Esophagus squamous epithelium (tissue), 5 donors: ENCODE results near the gene LPAR1. TPM values are rescaled to one million over a fixed set of nuclear protein-coding genes. Genes with fewer than 3 reads are reported as not detected.
"Not testable (repeated sequence)": the region's sequence is repeated elsewhere in the genome, so short reads cannot be mapped to it uniquely, and the experiment has no call there.

Experiments used
- DNase-seq: peaks from one replicate; lab custom pipeline; 2025; lab: John Stamatoyannopoulos, UW
- H3K27ac ChIP-seq, 4 donors: fragments of 200-600 bp; sonication (generic); one replicate each; pipeline ENCODE4 v1.5.1; 2016 to 2019; ENCODE audit warnings: mild to moderate bottlenecking in 1 of 4
- H3K27me3 ChIP-seq, 4 donors: fragments of 200-600 bp; sonication (generic); 1 replicate in 3 of 4; 2 replicates in 1 of 4; pipeline versions ENCODE4 v1.5.1 to v1.6.0; 2017 to 2021; ENCODE audit warnings: antibody characterized with exemption in 1 of 4
- H3K36me3 ChIP-seq, 3 donors: fragments of 200-600 bp; sonication (generic); one replicate each; pipeline ENCODE4 v1.5.1; 2016 to 2019
- H3K4me1 ChIP-seq, 3 donors: fragments of 200-600 bp; sonication (generic); one replicate each; pipeline ENCODE4 v1.5.1; 2017 to 2019
- H3K4me3 ChIP-seq, 4 donors: fragments of 200-600 bp; sonication (generic); 1 replicate in 3 of 4; 2 replicates in 1 of 4; pipeline ENCODE4 v1.5.1; 2016 to 2019; ENCODE audit warnings: mild to moderate bottlenecking in 2 of 4, moderate library complexity in 1 of 4
- H3K9me3 ChIP-seq, 3 donors: fragments of 200-600 bp; sonication (generic); one replicate each; pipeline ENCODE4 v1.5.1; 2016 to 2019
- CTCF ChIP-seq, 6 experiments: fragments of 450-650 bp in 4 of 6; fragments of 200-600 bp in 2 of 6; sonication (generic) in 2 of 6; IDR thresholded peaks; one replicate each; pipeline ENCODE4 v1.5.1; 2016 to 2019; ENCODE audit warnings: antibody characterized with exemption in 6 of 6, mild to moderate bottlenecking in 4 of 6, moderate library complexity in 4 of 6
- POLR2A ChIP-seq, 4 donors: fragments of 450-650 bp; IDR thresholded peaks; one replicate each; pipeline ENCODE4 v1.6.1; 2017; ENCODE audit warnings: antibody characterized with exemption in 4 of 4, mild to moderate bottlenecking in 4 of 4, moderate library complexity in 3 of 4
- WGBS, 2 donors: methylation state at CpG; one replicate each; pipeline ENCODE4 v1.1.5; 2018; 5-methylcytosine and 5-hydroxymethylcytosine counted together
- intact Hi-C: fragments of 100-400 bp; cut with DNase I; formaldehyde crosslinking; loops from one replicate; pipeline ENCODE4 v1.15.0; 2022
- small RNA-seq, 4 donors: library from RNA; depleted of rRNA; stranded (forward); fragments of <200 nt; gene quantifications; one replicate each; pipeline ENCODE3, GENCODE V24; 2016
- total RNA-seq, 4 donors: library from RNA; depleted of rRNA; stranded (reverse); fragments of >200 nt; gene quantifications; one replicate each; pipeline ENCODE4 v1.1.0, GENCODE V29; 2016
- donor health status: DM: yes; HTN: yes; CAD: no.

Gene LPAR1
- total RNA-seq, 4 donors from 2014 or later, result 6.3 to 59.5 (median 14.1) TPM

GRCh38 chr9:110825950-110826349, 212.3 kb downstream of the LPAR1 start:
- no peak overlapping the region for H3K27ac ChIP-seq
- 43 to 56% methylated on average over 1 to 2 of the region's 2 CpGs for WGBS, 2 donors
- H3K27me3 ChIP-seq, result no peaks in the 10 kb centered on the region
- intact Hi-C loops, result no loop called here
- H3K9me3 ChIP-seq, result no peaks in the 10 kb centered on the region
- no peaks in the 10 kb centered on the region for H3K36me3 ChIP-seq
- H3K4me1 ChIP-seq, result no peaks in the 10 kb centered on the region
- TF ChIP-seq CTCF (IDR thresholded peaks at IDR 0.05) (no peak), POLR2A (IDR thresholded peaks at IDR 0.05) (no peak)
- no peak for DNase-seq
- no peak overlapping the region for H3K4me3 ChIP-seq

- H3K4me3 ChIP-seq, intact Hi-C loops: not testable (repeated sequence)
Measured at GRCh38 chr9:110825129-110825528, 213.1 kb downstream of the LPAR1 start.

More at GRCh38 chr9:110825129-110825528, 213.1 kb downstream of the LPAR1 start:
- not testable (repeated sequence) for H3K9me3 ChIP-seq, H3K27me3 ChIP-seq, H3K36me3 ChIP-seq, H3K27ac ChIP-seq, H3K4me1 ChIP-seq, DNase-seq

Small RNAs within 50 kb of the gene (small RNA-seq; reads per million reads assigned to genes)
- 0 reads per million in 4 donors for gene RF00019
- gene RNU6-432P, result 0 reads per million in 4 donors
